GM12878 (cell line): ENCODE results near the gene ZBED5. TPM values are rescaled to one million over a fixed set of nuclear protein-coding genes. Genes with fewer than 3 reads are reported as not detected.
A peak's percentile ranks its signal among the peaks of the same experiment; 100 is the strongest.

ENCODE experiments used
- BCLAF1 ChIP-seq: fragments of 450-650 bp; IDR thresholded peaks from 2 replicates; pipeline ENCODE4 v1.6.1; 2017; ENCODE audit warnings: antibody characterized with exemption, mild to moderate bottlenecking, moderate library complexity
- CREM ChIP-seq: IDR thresholded peaks from 2 replicates; pipeline ENCODE4 v1.6.1; 2014; ENCODE audit warnings: antibody characterized with exemption, low read depth
- EED ChIP-seq: sonication (generic); IDR thresholded peaks from 2 replicates; pipeline ENCODE4 v1.6.1; 2016; ENCODE audit warnings: antibody characterized with exemption, low read depth
- FOS ChIP-seq: IDR thresholded peaks from 3 replicates; pipeline ENCODE4 v1.6.1; 2011; ENCODE audit warnings: borderline replicate concordance; ENCODE audit not compliant: insufficient read length; ENCODE audit errors: extremely low read depth
- HDAC2 ChIP-seq: fragments of 200-600 bp; sonication (generic); IDR thresholded peaks from 2 replicates; pipeline ENCODE4 v1.6.1; 2017
- HDGF ChIP-seq: fragments of 450-650 bp; IDR thresholded peaks from 2 replicates; pipeline ENCODE4 v1.6.1; 2016; ENCODE audit warnings: antibody characterized with exemption
- MEF2A ChIP-seq: IDR thresholded peaks from 2 replicates; pipeline ENCODE4 v1.6.1; 2011; ENCODE audit warnings: low read depth, mild to moderate bottlenecking, low read length, moderate library complexity; ENCODE audit not compliant: insufficient read depth
- NFXL1 ChIP-seq: fragments of 450-650 bp; IDR thresholded peaks from 2 replicates; pipeline ENCODE4 v1.6.1; 2017; ENCODE audit warnings: antibody characterized with exemption, mild to moderate bottlenecking, borderline replicate concordance
- NRF1 ChIP-seq: conservative IDR thresholded peaks from 2 replicates; pipeline ENCODE4 v1.6.1; 2011; ENCODE audit warnings: mild to moderate bottlenecking, low read depth, low read length, improper control_type of control experiment
- POLR2AphosphoS5 ChIP-seq: IDR thresholded peaks from 2 replicates; pipeline ENCODE4 v1.6.1; 2011; ENCODE audit warnings: mild to moderate bottlenecking, low read length, inconsistent platforms
- PRDM15 ChIP-seq: fragments of 450-650 bp; formaldehyde crosslinking; IDR thresholded peaks from 2 replicates; pipeline ENCODE4 v1.4.0; 2020; ENCODE audit warnings: mild to moderate bottlenecking, moderate library complexity
- RAD21 ChIP-seq: IDR thresholded peaks from 2 replicates; pipeline ENCODE4 v1.6.1; 2011; ENCODE audit warnings: mild to moderate bottlenecking, low read depth, low read length, moderate library complexity; ENCODE audit not compliant: insufficient read depth
- RFX5 ChIP-seq: IDR thresholded peaks from 2 replicates; pipeline ENCODE4 v1.6.1; 2011; ENCODE audit warnings: low read depth, low read length, improper control_type of control experiment
- TARDBP ChIP-seq: IDR thresholded peaks from 2 replicates; pipeline ENCODE4 v1.6.1; 2016; ENCODE audit warnings: borderline replicate concordance
- TCF12 ChIP-seq: IDR thresholded peaks from 2 replicates; pipeline ENCODE4 v1.6.1; 2011; ENCODE audit warnings: low read depth, mild to moderate bottlenecking, low read length
- ZNF217 ChIP-seq: fragments of 450-650 bp; IDR thresholded peaks from 2 replicates; pipeline ENCODE4 v1.6.1; 2017; ENCODE audit warnings: antibody characterized with exemption, mild to moderate bottlenecking
- polyA plus RNA-seq, 11 experiments: library from polyadenylated mRNA; depleted of rRNA in 4 of 11; unstranded in 6 of 11; stranded (reverse) in 5 of 11; fragments of >200 nt; fragmentation: Nextera tagmentation in 4 of 11; fragmentation: Illumina TruSeq in 1 of 11; extraction: Ambion mirVana in 4 of 11; extraction: Trizol in 1 of 11; gene quantifications; 1 replicate in 1 of 11; 2 replicates in 10 of 11; pipeline versions ENCODE4 v1.2.1 to v1.2.3, GENCODE V29; 2011 to 2016; ENCODE audit warnings: inconsistent platforms in 2 of 11, missing spikeins in 2 of 11, low read depth in 1 of 11
- total RNA-seq, 4 experiments: library from RNA; depleted of rRNA in 3 of 4; stranded (reverse); fragments of >200 nt in 3 of 4; fragmentation: Illumina TruSeq in 1 of 4; extraction: Trizol in 1 of 4; gene quantifications; 2 replicates each; pipeline versions ENCODE4 v1.2.1 to v1.2.3, GENCODE V29; 2013 to 2021
- TF ChIP-seq, protein P1 (sequence below): IDR thresholded peaks from 2 replicates; pipeline ENCODE4 v1.6.1; 2012; ENCODE audit warnings: mild to moderate bottlenecking, low read depth, low read length

The ZBED5 gene
- total and polyA plus RNA-seq, 10 of the 15 experiments (the other 5 are each of a cell fraction or from before 2014, with no cell fraction given) = 27.3 to 86.8 (median 37.6) TPM

GRCh38 chr11:10857709-10858438 is at the start of gene ZBED5 (continued):
- TF ChIP-seq PRDM15 (CRISPR knock-in tag) (no peak), ZNF217 (no peak), RFX5 (0 out of 2 replicates have a peak, but pooled peaks have one; percentile 35), BCLAF1 (no peak), NFXL1 (no peak), HDAC2 (no peak), NRF1 (no peak; the same call in 1 of the 2 replicates), POLR2AphosphoS5 (peak; percentile 83), MEF2A (peak; percentile 92), CREM (0 out of 2 replicates have a peak, but pooled peaks have one; percentile 3), TCF12 (peak; percentile 54; the same call in 1 of the 2 replicates), FOS (peak; percentile 48), EED (no peak), RAD21 (no peak), HDGF (no peak), TARDBP (no peak; the same call in 1 of the 2 replicates)
- TF ChIP-seq, protein P1, sequence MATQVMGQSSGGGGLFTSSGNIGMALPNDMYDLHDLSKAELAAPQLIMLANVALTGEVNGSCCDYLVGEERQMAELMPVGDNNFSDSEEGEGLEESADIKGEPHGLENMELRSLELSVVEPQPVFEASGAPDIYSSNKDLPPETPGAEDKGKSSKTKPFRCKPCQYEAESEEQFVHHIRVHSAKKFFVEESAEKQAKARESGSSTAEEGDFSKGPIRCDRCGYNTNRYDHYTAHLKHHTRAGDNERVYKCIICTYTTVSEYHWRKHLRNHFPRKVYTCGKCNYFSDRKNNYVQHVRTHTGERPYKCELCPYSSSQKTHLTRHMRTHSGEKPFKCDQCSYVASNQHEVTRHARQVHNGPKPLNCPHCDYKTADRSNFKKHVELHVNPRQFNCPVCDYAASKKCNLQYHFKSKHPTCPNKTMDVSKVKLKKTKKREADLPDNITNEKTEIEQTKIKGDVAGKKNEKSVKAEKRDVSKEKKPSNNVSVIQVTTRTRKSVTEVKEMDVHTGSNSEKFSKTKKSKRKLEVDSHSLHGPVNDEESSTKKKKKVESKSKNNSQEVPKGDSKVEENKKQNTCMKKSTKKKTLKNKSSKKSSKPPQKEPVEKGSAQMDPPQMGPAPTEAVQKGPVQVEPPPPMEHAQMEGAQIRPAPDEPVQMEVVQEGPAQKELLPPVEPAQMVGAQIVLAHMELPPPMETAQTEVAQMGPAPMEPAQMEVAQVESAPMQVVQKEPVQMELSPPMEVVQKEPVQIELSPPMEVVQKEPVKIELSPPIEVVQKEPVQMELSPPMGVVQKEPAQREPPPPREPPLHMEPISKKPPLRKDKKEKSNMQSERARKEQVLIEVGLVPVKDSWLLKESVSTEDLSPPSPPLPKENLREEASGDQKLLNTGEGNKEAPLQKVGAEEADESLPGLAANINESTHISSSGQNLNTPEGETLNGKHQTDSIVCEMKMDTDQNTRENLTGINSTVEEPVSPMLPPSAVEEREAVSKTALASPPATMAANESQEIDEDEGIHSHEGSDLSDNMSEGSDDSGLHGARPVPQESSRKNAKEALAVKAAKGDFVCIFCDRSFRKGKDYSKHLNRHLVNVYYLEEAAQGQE = no peak
